ENCODE measurements around the gene FRMD4B.
"Not testable (repeated sequence)": the region's sequence is repeated elsewhere in the genome, so short reads cannot be mapped to it uniquely, and the experiment has no call there.

The FRMD4B gene

GRCh38 chr3:69251078-69251805, 134.6 kb downstream of the FRMD4B start:
- in situ Hi-C loops (cut with MboI; ENCODE audit: low sequenced_read_pairs): no loop called here

DNA sequence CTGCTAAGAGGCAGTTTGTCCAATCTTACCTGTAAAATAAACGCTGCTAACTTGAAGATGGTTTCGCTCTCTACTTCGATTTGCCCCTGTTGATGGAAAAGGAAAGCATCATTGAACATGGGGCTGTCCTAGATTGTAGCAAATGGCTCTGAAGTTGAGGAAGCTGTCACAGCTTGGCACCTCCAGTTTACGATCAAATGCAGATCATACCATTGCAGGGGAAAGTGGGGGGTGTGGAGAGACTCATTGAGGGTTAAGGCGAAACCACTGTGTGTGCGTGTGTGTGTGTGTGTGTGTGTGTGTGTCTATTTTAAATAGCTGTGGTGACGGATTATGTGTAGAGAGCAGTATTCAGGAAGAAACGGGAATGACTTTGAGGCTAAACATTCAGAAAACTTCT, 135.9 kb downstream of the FRMD4B start:
- in situ Hi-C loops (cut with MboI; ENCODE audit: low sequenced_read_pairs): no loop called here

DNA sequence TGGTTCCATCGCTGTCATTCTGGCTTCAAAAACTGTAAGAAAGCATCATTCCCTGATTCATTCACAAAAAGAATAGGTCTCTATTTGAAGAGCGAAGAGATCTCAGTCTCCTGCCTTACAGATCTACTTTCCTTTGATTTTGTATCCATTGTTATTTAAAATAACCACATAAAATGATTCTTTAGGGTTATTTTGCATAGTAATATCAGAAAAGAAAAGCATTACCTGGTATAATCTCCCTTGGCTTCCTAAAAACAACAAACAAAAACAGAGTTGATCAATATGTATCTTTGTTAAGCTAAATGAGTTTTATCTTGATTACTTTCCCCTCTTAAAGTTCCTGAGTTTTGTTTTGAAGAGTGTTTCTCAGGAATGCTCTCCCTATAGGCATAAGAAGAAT, 136.9 kb downstream of the FRMD4B start:
- in situ Hi-C loops (cut with MboI; ENCODE audit: low sequenced_read_pairs): no loop called here

- in situ Hi-C loops (cut with MboI; ENCODE audit: low sequenced_read_pairs): no loop called here
Observed at GRCh38 chr3:69248436-69248835, 137.5 kb downstream of the FRMD4B start.

- in situ Hi-C loops (cut with MboI; ENCODE audit: low sequenced_read_pairs): no loop called here
Observed at GRCh38 chr3:69246612-69247011, 139.3 kb downstream of the FRMD4B start.

DNA sequence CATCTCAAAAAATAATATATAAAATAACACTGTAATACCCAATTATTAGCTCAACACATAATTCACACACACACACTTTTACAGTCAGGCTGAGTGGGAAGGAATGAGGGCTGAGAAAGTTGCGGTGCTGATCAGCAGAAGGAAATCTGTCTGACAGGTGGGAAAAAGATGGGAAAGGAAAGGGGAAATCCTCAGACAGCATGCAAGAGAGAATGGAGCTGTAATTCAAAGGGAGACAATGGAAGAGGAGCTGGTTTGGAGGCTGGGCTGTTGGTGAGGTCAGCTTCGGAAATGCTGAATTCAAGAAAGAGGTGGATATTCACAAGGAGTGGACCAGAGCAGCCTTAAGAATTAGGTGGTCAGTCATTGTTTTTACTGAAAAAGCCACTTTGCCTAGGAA, 141.8 kb downstream of the FRMD4B start:
- in situ Hi-C loops (cut with MboI; ENCODE audit: low sequenced_read_pairs): no loop called here

DNA sequence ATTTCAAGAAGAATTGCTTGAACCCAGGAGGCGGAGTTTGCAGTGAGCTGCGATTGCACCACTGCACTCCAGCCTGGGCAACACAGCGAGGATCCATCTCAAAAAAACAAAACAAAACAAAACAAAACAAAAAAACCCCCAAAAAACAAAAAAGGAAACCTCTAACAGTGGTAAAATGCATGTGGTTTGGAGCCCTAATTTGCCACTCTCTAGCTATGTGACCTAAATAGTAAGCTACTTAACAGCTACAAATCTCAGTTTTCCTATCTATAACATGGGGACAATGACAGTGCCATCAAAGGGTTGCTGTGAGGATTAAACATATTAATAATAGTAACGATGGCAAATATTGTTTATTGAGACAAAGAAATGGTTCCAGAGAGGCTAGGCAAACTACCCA, 144.1 kb downstream of the FRMD4B start:
- in situ Hi-C loops (cut with MboI; ENCODE audit: low sequenced_read_pairs): no loop called here

DNA sequence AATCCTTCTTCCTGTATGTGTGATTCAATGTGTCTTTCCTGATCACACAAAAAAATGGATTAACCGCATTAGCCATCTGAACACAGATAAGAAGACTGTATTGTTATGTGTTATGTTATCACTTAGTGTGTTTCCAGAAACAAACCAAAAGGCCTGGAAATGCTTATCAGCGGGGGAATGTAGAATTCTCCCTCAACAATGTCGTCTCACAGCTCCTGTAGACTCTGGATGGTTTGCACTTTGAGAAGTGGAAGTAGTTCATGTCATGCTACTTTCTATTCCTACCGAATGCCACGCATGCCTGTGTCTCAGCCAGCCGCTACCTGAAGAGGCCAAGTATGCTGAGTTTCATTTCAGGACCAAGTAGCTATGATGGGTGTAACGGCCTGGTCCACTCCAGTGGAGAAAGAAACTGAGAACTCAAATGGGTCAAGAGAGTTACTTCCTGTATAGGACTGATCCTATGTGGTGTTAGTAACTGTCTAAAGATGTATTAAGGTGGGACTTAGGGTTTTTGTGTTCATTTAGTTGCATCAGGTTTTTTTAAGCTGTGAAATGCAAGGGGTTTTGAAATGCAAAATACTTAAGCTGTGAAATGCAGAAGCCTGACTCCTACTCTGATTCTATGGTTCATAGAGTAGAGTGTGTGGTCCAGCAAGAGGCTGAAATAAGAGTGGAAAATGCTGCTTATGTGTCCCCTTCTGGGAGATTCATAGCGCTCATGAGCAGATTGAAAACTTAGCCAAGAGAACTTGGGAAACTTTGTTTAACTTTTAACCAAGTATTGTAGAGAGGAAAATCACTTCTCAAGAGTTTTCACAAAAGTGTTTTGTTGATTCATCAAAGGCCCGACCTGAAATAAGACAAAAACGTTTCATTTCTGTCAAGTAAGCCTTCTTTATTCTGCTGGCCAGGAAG, 145.0 kb downstream of the FRMD4B start:
- in situ Hi-C loops (cut with MboI; ENCODE audit: low sequenced_read_pairs): no loop called here

GRCh38 chr3:69239063-69239462, 146.8 kb downstream of the FRMD4B start:
- in situ Hi-C loops (cut with MboI; ENCODE audit: low sequenced_read_pairs): no loop called here

DNA sequence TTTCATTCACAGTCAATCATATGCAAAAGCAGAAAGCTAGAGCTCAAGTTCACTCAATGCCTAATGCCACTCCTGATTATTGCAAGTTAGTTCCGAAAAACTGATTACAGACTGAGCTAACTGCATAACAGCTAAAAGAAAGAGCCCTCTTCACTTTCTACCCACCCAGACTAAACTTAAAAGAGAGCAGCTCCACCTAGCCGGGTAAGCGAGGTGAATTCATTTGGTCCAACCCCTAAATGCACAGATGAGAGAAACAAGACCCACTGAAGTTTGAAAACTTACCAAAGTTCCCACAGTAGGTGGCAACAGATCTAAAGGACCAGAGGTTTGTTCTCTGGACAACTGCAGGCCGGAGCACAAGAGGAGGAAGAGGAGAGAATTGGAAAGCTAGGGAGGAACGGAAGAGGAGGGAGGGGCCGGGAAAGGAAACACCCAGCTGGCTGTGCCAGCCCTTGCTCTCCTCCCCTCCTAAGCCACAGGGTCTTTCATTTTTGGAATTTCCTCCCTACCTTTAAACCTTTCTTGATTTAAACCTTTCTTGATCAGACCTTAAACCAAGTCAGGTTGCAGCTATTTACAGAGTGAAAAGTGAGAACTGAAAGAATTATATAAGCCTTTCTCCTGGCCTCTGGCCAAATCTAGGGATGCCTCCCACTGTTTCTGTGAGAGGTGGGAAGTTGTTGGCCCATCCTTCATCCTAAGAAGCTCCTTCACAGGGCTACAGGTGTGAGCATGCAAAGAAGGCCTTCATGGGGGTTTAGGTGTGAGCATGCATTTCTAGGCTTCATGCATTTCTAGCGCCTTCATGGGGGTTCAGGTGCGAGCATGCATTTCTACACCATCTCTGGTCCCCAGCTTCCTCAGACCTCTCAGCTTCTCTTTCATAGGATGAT, 148.8 kb downstream of the FRMD4B start:
- in situ Hi-C loops (cut with MboI; ENCODE audit: low sequenced_read_pairs): no loop called here

DNA sequence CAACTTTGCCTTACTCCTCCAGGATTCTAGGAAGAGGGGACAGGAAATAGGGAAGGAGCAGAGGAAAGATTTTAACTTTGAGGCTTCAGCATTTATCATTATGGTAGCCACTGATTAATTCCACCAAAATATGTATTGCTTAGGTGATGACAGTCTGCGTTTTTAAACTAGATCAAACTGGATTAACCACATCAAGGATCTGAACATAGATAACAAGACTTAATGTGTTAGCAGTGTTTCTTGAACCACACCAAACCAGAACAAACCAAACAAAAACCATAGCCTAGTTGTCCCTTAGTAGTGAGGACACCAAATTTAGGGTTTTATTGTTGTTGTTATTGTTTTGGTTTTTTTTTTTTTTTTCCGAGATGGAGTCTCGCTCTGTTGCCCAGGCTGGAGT, 150.0 kb downstream of the FRMD4B start:
- in situ Hi-C loops (cut with MboI; ENCODE audit: low sequenced_read_pairs): no loop called here

GRCh38 chr3:69235227-69235626, 150.7 kb downstream of the FRMD4B start:
- in situ Hi-C loops (cut with MboI; ENCODE audit: low sequenced_read_pairs): not testable (repeated sequence)

GRCh38 chr3:69232482-69232881, 153.4 kb downstream of the FRMD4B start:
- in situ Hi-C loops (cut with MboI; ENCODE audit: low sequenced_read_pairs): no loop called here

- in situ Hi-C loops (cut with MboI; ENCODE audit: low sequenced_read_pairs): no loop called here
Observed at GRCh38 chr3:69231929-69232440, 153.9 kb downstream of the FRMD4B start.

- in situ Hi-C loops (cut with MboI; ENCODE audit: low sequenced_read_pairs): no loop called here
Observed at GRCh38 chr3:69226071-69226470, 159.8 kb downstream of the FRMD4B start.

- in situ Hi-C loops (cut with MboI; ENCODE audit: low sequenced_read_pairs): no loop called here
Observed at GRCh38 chr3:69219101-69219708, 166.7 kb downstream of the FRMD4B start.

GRCh38 chr3:69218079-69218478, 167.8 kb downstream of the FRMD4B start:
- in situ Hi-C loops (cut with MboI; ENCODE audit: low sequenced_read_pairs): no loop called here

DNA sequence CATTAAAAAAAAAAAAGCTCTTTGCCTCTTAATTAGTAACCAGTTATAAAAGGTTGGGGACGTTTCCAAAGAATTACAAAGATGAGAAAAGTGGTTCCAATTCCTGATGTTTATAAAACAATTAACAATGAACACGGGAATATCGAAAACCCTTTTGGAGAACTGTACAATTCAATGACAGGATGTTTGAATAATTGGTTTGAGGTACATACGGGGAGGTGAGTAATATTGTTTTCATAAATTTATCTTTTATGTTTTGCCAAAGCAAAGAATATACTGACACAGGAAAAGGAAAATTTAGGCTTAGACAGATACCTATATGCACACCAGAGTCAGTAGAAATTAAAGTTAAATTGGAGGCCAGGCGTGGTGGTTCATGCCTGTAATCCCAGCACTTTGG, 168.9 kb downstream of the FRMD4B start:
- in situ Hi-C loops (cut with MboI; ENCODE audit: low sequenced_read_pairs): no loop called here

- in situ Hi-C loops (cut with MboI; ENCODE audit: low sequenced_read_pairs): no loop called here
Observed at GRCh38 chr3:69214241-69214640, 171.6 kb downstream of the FRMD4B start.

DNA sequence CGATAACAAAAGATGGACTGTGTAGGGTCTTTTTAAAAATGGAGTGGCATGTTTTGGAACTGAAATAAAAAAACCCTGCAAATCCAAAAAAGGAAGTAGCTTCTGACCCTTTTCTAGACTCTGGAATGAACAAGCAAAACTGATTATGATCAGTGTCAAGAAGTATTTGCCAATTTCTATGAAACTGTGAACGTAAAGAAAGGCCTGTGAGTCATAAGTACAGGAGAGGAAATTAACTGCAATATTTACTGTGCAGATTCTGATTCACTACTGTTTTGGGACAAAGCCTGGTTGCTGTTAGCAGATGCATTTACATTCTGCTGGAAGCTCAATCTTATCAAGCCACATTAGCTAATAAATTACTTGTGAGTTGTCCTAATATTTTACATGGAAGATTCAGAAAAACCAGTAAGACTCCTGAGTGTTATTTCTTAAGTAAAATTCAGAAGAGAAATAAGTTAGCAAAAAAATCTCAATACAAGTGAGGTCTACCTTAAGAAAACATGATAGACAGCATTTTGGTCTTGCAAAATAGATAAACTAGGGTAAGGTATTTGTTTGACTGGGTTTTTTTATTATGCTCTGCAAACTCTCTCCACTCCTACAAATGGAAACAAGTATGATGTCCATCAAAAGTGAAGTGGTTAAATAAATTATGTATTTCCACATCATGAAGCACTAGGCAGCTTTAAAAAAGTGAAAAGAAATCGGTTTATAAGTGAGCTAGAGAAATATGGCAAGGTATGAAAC, 173.3 kb downstream of the FRMD4B start:
- in situ Hi-C loops (cut with MboI; ENCODE audit: low sequenced_read_pairs): no loop called here
